Neural cell (in vitro differentiated cells): ENCODE results near the gene ANKFY1. TPM values are rescaled to one million over a fixed set of nuclear protein-coding genes. Genes with fewer than 3 reads are reported as not detected.

Experiments
- H2AFZ ChIP-seq: fragments of 200-600, 300-800 bp; sonication (generic), shearing (Covaris generic); 2 replicates; pipeline ENCODE4 v1.6.0; 2014; ENCODE audit warnings: low read depth, mild to moderate bottlenecking, antibody characterized with exemption, low read length, moderate library complexity
- H3F3A ChIP-seq: fragments of 200-600 bp; shearing (Covaris generic); 2 replicates; pipeline ENCODE4 v1.6.1; 2016; ENCODE audit warnings: mild to moderate bottlenecking, moderate library complexity, mixed read lengths, antibody characterized with exemption, low read length; ENCODE audit not compliant: insufficient read depth, poor library complexity, severe bottlenecking
- H3K27ac ChIP-seq: fragments of 200-600, 300-800 bp; sonication (generic), shearing (Covaris generic); 2 replicates; pipeline ENCODE4 v1.5.1; 2014; ENCODE audit warnings: mild to moderate bottlenecking, low read length, moderate library complexity
- H3K27me3 ChIP-seq: fragments of 300-800, 200-600 bp; sonication (generic), shearing (Covaris generic); 2 replicates; pipeline ENCODE4 v1.6.0; 2014; ENCODE audit warnings: mild to moderate bottlenecking, low read depth, low read length, moderate library complexity; ENCODE audit not compliant: insufficient read depth
- H3K36me3 ChIP-seq: fragments of 300-800, 200-600 bp; sonication (generic), shearing (Covaris generic); 2 replicates; pipeline ENCODE4 v1.5.1; 2014; ENCODE audit warnings: mild to moderate bottlenecking, antibody characterized with exemption, low read length, moderate library complexity; ENCODE audit not compliant: insufficient read depth
- H3K4me2 ChIP-seq: fragments of 300-800, 200-600 bp; sonication (generic), shearing (Covaris generic); 2 replicates; pipeline ENCODE4 v1.6.0; 2014; ENCODE audit warnings: mild to moderate bottlenecking, low read length
- H3K4me3 ChIP-seq: fragments of 300-800, 200-600 bp; sonication (generic), shearing (Covaris generic); 2 replicates; pipeline ENCODE4 v1.5.1; 2014; ENCODE audit warnings: mild to moderate bottlenecking, low read length, moderate library complexity
- H3K79me2 ChIP-seq: fragments of 200-600 bp; shearing (Covaris generic); replicated peaks from 2 replicates; pipeline ENCODE4 v1.6.0; 2014; ENCODE audit warnings: mild to moderate bottlenecking, low read length, moderate library complexity; ENCODE audit not compliant: insufficient read depth
- H3K9ac ChIP-seq: fragments of 300-800, 200-600 bp; sonication (generic), shearing (Covaris generic); 2 replicates; pipeline ENCODE4 v1.6.1; 2016; ENCODE audit warnings: mild to moderate bottlenecking, low read length, mixed read lengths
- H3K9me2 ChIP-seq: fragments of 200-600 bp; shearing (Covaris generic); 2 replicates; pipeline ENCODE4 v1.6.1; 2016; ENCODE audit warnings: mild to moderate bottlenecking, low read length, mixed read lengths; ENCODE audit not compliant: insufficient read depth
- H3K9me3 ChIP-seq: fragments of 200-600, 300-800 bp; sonication (generic), shearing (Covaris generic); 2 replicates; pipeline ENCODE4 v1.6.1; 2016; ENCODE audit warnings: mild to moderate bottlenecking, mixed run types, low read length, moderate library complexity, mixed read lengths
- H4K20me1 ChIP-seq: fragments of 200-600 bp; shearing (Covaris generic); 2 replicates; pipeline ENCODE4 v1.6.1; 2016; ENCODE audit warnings: mild to moderate bottlenecking, mixed run types; ENCODE audit not compliant: insufficient read depth
- EP300 ChIP-seq: fragments of 450-650 bp; conservative IDR thresholded peaks from 2 replicates; pipeline ENCODE4 v1.6.1; 2014; ENCODE audit warnings: antibody characterized with exemption, mild to moderate bottlenecking, moderate library complexity; ENCODE audit not compliant: poor library complexity, severe bottlenecking
- EZH2 ChIP-seq: fragments of 200-600, 300-800 bp; shearing (Covaris generic), sonication (generic); IDR thresholded peaks from 2 replicates; pipeline ENCODE4 v1.6.1; 2014; ENCODE audit warnings: antibody characterized with exemption, low read length, borderline replicate concordance, mild to moderate bottlenecking; ENCODE audit not compliant: insufficient read depth, poor library complexity, severe bottlenecking
- MXI1 ChIP-seq: fragments of 450-650 bp; conservative IDR thresholded peaks from 2 replicates; pipeline ENCODE4 v1.6.1; 2014; ENCODE audit warnings: antibody characterized with exemption, mild to moderate bottlenecking; ENCODE audit not compliant: poor library complexity, severe bottlenecking
- POLR2AphosphoS5 ChIP-seq: IDR thresholded peaks from 2 replicates; pipeline ENCODE4 v1.6.1; 2012
- RAD21 ChIP-seq: fragments of 450-650 bp; conservative IDR thresholded peaks from 2 replicates; pipeline ENCODE4 v1.6.1; 2014; ENCODE audit warnings: antibody characterized with exemption, mild to moderate bottlenecking, moderate library complexity
- SMC3 ChIP-seq: fragments of 450-650 bp; conservative IDR thresholded peaks from 2 replicates; pipeline ENCODE4 v1.6.1; 2014; ENCODE audit warnings: antibody characterized with exemption, mild to moderate bottlenecking, moderate library complexity; ENCODE audit not compliant: poor library complexity
- TAF1 ChIP-seq: IDR thresholded peaks from 2 replicates; pipeline ENCODE4 v1.6.1; 2012; ENCODE audit warnings: low read depth
- polyA minus RNA-seq: library from RNA; depleted of rRNA, polyadenylated mRNA; stranded (reverse); fragments of >200 nt; gene quantifications from 2 replicates; pipeline ENCODE4 v1.2.3, GENCODE V29; 2014
- polyA plus RNA-seq: library from polyadenylated mRNA; depleted of rRNA; stranded (reverse); fragments of >200 nt; gene quantifications from 2 replicates; pipeline ENCODE4 v1.2.3, GENCODE V29; 2014
- TF ChIP-seq, protein P1 (sequence below): fragments of 450-650 bp; IDR thresholded peaks from 2 replicates; pipeline ENCODE4 v1.5.1; 2014; ENCODE audit warnings: antibody characterized with exemption, mild to moderate bottlenecking, moderate library complexity; ENCODE audit not compliant: poor library complexity, severe bottlenecking
- TF ChIP-seq, protein P2 (sequence below): IDR thresholded peaks from 2 replicates; pipeline ENCODE4 v1.6.1; 2012; ENCODE audit warnings: borderline replicate concordance

Gene ANKFY1, protein sequence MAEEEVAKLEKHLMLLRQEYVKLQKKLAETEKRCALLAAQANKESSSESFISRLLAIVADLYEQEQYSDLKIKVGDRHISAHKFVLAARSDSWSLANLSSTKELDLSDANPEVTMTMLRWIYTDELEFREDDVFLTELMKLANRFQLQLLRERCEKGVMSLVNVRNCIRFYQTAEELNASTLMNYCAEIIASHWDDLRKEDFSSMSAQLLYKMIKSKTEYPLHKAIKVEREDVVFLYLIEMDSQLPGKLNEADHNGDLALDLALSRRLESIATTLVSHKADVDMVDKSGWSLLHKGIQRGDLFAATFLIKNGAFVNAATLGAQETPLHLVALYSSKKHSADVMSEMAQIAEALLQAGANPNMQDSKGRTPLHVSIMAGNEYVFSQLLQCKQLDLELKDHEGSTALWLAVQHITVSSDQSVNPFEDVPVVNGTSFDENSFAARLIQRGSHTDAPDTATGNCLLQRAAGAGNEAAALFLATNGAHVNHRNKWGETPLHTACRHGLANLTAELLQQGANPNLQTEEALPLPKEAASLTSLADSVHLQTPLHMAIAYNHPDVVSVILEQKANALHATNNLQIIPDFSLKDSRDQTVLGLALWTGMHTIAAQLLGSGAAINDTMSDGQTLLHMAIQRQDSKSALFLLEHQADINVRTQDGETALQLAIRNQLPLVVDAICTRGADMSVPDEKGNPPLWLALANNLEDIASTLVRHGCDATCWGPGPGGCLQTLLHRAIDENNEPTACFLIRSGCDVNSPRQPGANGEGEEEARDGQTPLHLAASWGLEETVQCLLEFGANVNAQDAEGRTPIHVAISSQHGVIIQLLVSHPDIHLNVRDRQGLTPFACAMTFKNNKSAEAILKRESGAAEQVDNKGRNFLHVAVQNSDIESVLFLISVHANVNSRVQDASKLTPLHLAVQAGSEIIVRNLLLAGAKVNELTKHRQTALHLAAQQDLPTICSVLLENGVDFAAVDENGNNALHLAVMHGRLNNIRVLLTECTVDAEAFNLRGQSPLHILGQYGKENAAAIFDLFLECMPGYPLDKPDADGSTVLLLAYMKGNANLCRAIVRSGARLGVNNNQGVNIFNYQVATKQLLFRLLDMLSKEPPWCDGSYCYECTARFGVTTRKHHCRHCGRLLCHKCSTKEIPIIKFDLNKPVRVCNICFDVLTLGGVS
- 25.6 and 29.5 TPM in 2 replicates for polyA plus RNA-seq
- polyA minus RNA-seq = 73.3 and 87.2 TPM in 2 replicates

DNA sequence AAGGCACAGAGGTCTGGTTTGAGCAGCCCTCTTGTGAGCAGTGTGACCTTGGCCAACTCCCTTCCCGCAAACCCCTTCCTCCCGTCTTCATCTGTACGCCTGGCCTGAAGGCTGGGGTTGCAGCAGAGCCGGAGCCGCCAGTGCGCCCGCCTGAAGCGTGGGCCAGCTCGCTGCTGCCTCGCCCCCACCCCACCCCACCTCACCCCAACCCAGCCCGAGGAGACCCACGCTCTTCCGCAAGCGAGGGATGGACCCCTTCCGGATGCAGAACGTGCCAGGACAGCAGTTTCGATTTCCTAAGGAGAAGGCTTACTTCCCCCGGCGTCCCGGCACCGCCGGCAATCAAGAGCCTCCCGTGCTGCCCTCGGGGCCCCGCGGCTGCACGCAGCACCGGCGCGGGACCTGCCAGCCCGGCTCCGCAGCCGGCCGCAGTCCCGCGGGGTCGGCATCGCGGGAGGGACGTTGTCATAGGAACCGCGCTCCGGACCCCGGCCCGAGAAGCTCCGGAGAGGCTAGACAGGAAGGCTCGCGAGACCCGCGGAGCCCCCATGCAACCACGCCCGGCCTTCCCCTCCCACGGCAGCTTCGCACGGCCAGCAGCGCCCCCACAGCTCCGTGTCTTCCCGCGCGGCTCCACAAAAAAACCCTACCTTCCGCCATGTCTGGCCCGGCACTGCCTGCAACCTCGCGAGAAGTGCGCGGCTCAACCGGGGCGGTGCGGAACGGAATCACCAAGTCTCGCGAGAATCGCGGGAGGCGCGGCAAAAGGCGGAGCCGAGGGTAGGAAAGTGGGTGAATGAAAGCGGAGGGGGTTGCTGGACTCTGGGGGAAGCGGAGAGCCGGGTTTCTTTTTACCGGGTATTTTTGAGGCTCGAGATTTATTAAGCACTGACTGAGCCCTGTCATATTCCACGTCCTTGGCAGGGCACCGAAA lies at the start of gene ANKFY1:
ANKFY1 (minus strand) TSS at position 698 of the 934 bp plus-strand sequence; CDS start at position 660, 38 bp downstream.
- Histone ChIP-seq H4K20me1 (no peaks in the 10 kb centered on the region), H3K4me3 (peak within 1 kb of the TSS; percentile 96), H2AFZ (peak within 1 kb of the TSS; percentile 80), H3K9ac (peak within 1 kb of the TSS; percentile 79), H3K9me2 (no peaks in the 10 kb centered on the region), H3K4me2 (peak within 1 kb of the TSS; percentile 85), H3F3A (no peaks in the 10 kb centered on the region), H3K27ac (peak within 1 kb of the TSS; percentile 89), H3K9me3 (no peaks in the 10 kb centered on the region), H3K36me3 (no peaks in the 10 kb centered on the region), H3K27me3 (no peaks in the 10 kb centered on the region), H3K79me2 (peaks cover 46% of the 10 kb centered on the region)
- TF ChIP-seq SMC3 (peak; percentile 56), POLR2AphosphoS5 (peak; percentile 97), MXI1 (peak; percentile 92), RAD21 (peak; percentile 70), EP300 (peak; percentile 66), EZH2 (no peak), TAF1 (peak; percentile 82)
- TF ChIP-seq, protein P1, sequence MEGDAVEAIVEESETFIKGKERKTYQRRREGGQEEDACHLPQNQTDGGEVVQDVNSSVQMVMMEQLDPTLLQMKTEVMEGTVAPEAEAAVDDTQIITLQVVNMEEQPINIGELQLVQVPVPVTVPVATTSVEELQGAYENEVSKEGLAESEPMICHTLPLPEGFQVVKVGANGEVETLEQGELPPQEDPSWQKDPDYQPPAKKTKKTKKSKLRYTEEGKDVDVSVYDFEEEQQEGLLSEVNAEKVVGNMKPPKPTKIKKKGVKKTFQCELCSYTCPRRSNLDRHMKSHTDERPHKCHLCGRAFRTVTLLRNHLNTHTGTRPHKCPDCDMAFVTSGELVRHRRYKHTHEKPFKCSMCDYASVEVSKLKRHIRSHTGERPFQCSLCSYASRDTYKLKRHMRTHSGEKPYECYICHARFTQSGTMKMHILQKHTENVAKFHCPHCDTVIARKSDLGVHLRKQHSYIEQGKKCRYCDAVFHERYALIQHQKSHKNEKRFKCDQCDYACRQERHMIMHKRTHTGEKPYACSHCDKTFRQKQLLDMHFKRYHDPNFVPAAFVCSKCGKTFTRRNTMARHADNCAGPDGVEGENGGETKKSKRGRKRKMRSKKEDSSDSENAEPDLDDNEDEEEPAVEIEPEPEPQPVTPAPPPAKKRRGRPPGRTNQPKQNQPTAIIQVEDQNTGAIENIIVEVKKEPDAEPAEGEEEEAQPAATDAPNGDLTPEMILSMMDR = peak; percentile 74
- TF ChIP-seq, protein P2, sequence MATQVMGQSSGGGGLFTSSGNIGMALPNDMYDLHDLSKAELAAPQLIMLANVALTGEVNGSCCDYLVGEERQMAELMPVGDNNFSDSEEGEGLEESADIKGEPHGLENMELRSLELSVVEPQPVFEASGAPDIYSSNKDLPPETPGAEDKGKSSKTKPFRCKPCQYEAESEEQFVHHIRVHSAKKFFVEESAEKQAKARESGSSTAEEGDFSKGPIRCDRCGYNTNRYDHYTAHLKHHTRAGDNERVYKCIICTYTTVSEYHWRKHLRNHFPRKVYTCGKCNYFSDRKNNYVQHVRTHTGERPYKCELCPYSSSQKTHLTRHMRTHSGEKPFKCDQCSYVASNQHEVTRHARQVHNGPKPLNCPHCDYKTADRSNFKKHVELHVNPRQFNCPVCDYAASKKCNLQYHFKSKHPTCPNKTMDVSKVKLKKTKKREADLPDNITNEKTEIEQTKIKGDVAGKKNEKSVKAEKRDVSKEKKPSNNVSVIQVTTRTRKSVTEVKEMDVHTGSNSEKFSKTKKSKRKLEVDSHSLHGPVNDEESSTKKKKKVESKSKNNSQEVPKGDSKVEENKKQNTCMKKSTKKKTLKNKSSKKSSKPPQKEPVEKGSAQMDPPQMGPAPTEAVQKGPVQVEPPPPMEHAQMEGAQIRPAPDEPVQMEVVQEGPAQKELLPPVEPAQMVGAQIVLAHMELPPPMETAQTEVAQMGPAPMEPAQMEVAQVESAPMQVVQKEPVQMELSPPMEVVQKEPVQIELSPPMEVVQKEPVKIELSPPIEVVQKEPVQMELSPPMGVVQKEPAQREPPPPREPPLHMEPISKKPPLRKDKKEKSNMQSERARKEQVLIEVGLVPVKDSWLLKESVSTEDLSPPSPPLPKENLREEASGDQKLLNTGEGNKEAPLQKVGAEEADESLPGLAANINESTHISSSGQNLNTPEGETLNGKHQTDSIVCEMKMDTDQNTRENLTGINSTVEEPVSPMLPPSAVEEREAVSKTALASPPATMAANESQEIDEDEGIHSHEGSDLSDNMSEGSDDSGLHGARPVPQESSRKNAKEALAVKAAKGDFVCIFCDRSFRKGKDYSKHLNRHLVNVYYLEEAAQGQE = no peak
